A673 (cell line): ENCODE data around the gene SLC4A4. TPM values are rescaled to one million over a fixed set of nuclear protein-coding genes. Genes with fewer than 3 reads are reported as not detected.

ENCODE experiments used
- BruUV-seq: library from RNA; stranded (reverse); fragments of 400-500 nt; replicated peaks from 2 replicates; lab custom pipeline; 2021; lab: Mats Ljungman, UMichigan
- CTCF ChIA-PET: fragments of 300-600 bp; sonication (Branson Sonifier 250); formaldehyde crosslinking; loops from one replicate; lab custom pipeline; 2022; ENCODE audit warnings: antibody characterized with exemption; lab: Charles Lee
- POLR2A ChIA-PET: fragments of 300-600 bp; sonication (Branson Sonifier 250); formaldehyde crosslinking; loops from one replicate; lab custom pipeline; 2022; ENCODE audit warnings: antibody characterized with exemption; ENCODE audit not compliant: low non-redundant PET; lab: Charles Lee
- DNase-seq: peaks from one replicate; pipeline ENCODE4 v3.0.0-alpha.2; 2015; ENCODE audit warnings: low spot score
- H3K27ac ChIP-seq: fragments of 200-600 bp; sonication (generic); 2 replicates; pipeline ENCODE4 v1.5.1; 2016; ENCODE audit warnings: mixed run types, low read depth, mild to moderate bottlenecking, mixed read lengths, antibody characterized with exemption, low read length; ENCODE audit not compliant: poor library complexity, severe bottlenecking
- H3K27me3 ChIP-seq: fragments of 200-600 bp; sonication (generic); replicated peaks from 2 replicates; pipeline ENCODE4 v1.6.1; 2017; ENCODE audit warnings: mixed run types, low read depth, mild to moderate bottlenecking, mixed read lengths, antibody characterized with exemption, low read length; ENCODE audit not compliant: insufficient read depth, poor library complexity
- H3K36me3 ChIP-seq: fragments of 200-600 bp; sonication (generic); 2 replicates; pipeline ENCODE4 v1.6.1; 2016; ENCODE audit warnings: mixed run types, mild to moderate bottlenecking, mixed read lengths, antibody characterized with exemption, low read length; ENCODE audit not compliant: insufficient read depth, poor library complexity, severe bottlenecking
- H3K4me1 ChIP-seq: fragments of 200-600 bp; sonication (generic); 2 replicates; pipeline ENCODE4 v1.6.1; 2017; ENCODE audit warnings: mixed run types, mild to moderate bottlenecking, mixed read lengths, antibody characterized with exemption, low read length; ENCODE audit not compliant: insufficient read depth, poor library complexity, severe bottlenecking
- H3K4me3 ChIP-seq: fragments of 200-600 bp; sonication (generic); 2 replicates; pipeline ENCODE4 v1.5.1; 2016; ENCODE audit warnings: low read depth, mixed run types, mild to moderate bottlenecking, mixed read lengths, low read length; ENCODE audit not compliant: poor library complexity, severe bottlenecking
- H3K9me3 ChIP-seq: fragments of 200-600 bp; sonication (generic); 2 replicates; pipeline ENCODE4 v1.6.1; 2016; ENCODE audit warnings: mixed run types, low read depth, mild to moderate bottlenecking, mixed read lengths, antibody characterized with exemption, low read length; ENCODE audit not compliant: poor library complexity, severe bottlenecking
- EZH2 ChIP-seq: fragments of 200-600 bp; sonication (generic); IDR thresholded peaks from 2 replicates; pipeline ENCODE4 v1.6.1; 2017; ENCODE audit warnings: borderline replicate concordance, low read depth, mild to moderate bottlenecking, mixed read lengths, antibody characterized with exemption, low read length; ENCODE audit not compliant: poor library complexity, severe bottlenecking
- intact Hi-C: fragments of 100-400 bp; cut with micrococcal nuclease; formaldehyde crosslinking; loops from one replicate; pipeline ENCODE4 v1.10.0; 2022; ENCODE audit not compliant: unreplicated experiment
- total RNA-seq: library from RNA; stranded (reverse); gene quantifications from 2 replicates; pipeline ENCODE4 v1.2.3, GENCODE V29; 2021
- TF ChIP-seq, protein P1 (sequence below): fragments of 300-800, 200-600 bp; sonication (generic); conservative IDR thresholded peaks from 2 replicates; pipeline ENCODE4 v1.5.1; 2017; ENCODE audit warnings: low read depth, mild to moderate bottlenecking, antibody characterized with exemption, low read length, moderate library complexity, mixed read lengths

SLC4A4 gene
- total RNA-seq, 1 experiment from 2014 or later = 1.2 TPM

DNA sequence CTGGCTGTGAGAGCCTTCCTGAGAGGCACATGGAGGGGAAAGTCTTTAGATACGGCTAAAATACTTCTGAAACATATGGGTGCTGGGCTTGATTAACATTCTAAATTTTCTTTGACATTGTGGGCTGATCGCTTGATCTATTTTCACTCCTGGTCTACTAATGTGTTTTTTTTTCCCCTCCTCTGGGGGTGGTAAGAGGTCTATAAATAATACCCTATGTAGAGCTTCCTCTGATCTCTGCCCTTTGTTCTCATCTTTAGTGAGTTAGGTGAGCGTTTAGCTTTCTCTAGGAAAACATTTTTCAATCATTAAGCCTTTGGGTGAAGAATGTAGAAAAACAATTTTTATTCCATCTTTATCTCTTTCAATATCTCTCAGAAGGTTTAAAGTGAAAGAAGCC is 9.8 kb downstream of the SLC4A4 start:
- Histone ChIP-seq H3K4me1 (no peaks in the 10 kb centered on the region), H3K4me3 (no peak overlapping the region), H3K27me3 (no peaks in the 10 kb centered on the region), H3K9me3 (no peaks in the 10 kb centered on the region), H3K27ac (no peak overlapping the region), H3K36me3 (no peaks in the 10 kb centered on the region)
- no TSS peak for BruUV-seq
- ChIA-PET CTCF (no interaction called here), POLR2A (no interaction called here)
- no peak for TF ChIP-seq EZH2
- TF ChIP-seq, protein P1, sequence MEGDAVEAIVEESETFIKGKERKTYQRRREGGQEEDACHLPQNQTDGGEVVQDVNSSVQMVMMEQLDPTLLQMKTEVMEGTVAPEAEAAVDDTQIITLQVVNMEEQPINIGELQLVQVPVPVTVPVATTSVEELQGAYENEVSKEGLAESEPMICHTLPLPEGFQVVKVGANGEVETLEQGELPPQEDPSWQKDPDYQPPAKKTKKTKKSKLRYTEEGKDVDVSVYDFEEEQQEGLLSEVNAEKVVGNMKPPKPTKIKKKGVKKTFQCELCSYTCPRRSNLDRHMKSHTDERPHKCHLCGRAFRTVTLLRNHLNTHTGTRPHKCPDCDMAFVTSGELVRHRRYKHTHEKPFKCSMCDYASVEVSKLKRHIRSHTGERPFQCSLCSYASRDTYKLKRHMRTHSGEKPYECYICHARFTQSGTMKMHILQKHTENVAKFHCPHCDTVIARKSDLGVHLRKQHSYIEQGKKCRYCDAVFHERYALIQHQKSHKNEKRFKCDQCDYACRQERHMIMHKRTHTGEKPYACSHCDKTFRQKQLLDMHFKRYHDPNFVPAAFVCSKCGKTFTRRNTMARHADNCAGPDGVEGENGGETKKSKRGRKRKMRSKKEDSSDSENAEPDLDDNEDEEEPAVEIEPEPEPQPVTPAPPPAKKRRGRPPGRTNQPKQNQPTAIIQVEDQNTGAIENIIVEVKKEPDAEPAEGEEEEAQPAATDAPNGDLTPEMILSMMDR = no peak
- DNase-seq = no peak
- intact Hi-C loops = no loop called here

DNA sequence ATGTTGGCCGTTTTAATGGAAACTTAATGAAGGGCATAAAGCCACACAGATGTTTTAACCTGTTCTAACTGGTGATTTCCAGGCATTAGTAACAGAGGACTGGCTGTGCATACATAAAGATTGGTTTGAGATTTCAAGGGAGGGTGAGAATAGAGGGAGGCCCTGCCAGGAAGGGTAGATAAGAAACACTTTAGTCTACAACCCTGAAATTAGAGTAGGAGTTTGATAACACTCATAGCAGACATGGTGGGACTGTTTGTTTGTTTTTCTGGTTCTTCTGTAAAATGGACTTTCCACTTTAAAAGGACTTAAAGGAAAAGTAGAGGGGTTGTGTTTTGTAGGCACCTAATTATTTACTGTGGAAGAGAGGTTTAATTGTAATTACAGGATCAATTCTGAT is 16.2 kb downstream of the SLC4A4 start:
- Histone ChIP-seq H3K27me3 (no peaks in the 10 kb centered on the region), H3K9me3 (no peaks in the 10 kb centered on the region), H3K27ac (no peak overlapping the region), H3K4me1 (no peaks in the 10 kb centered on the region), H3K4me3 (no peak overlapping the region), H3K36me3 (no peaks in the 10 kb centered on the region)
- no peak for TF ChIP-seq EZH2
- TF ChIP-seq, protein P1 = no peak
- no peak for DNase-seq
- POLR2A ChIA-PET = no interaction called here
- no TSS peak for BruUV-seq
- intact Hi-C loops = no loop called here
- CTCF ChIA-PET = no interaction called here

DNA sequence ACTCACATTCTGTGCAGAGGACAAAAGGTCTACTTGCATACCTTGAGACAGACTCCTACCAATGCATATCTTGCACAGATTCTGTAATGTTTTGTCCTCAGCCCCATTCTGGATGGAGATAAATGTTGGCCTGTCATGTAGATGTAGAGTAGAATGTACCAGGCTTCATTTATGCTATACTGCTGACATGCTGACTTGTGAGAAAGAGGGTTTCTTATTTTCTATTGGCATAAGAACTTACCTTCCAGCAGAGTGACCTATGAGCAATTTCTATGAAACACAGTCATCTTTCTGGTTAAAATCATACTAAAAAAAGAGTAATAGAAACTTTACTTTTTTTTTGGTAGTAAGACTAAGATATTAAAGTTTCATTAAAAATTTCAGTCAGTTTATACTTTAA is 17.2 kb downstream of the SLC4A4 start:
- no peak overlapping the region for H3K4me3 ChIP-seq
- no peak overlapping the region for H3K27ac ChIP-seq
- TF ChIP-seq, protein P1 = no peak
- no peak for TF ChIP-seq EZH2
- H3K4me1 ChIP-seq = no peaks in the 10 kb centered on the region
- H3K27me3 ChIP-seq = no peaks in the 10 kb centered on the region
- BruUV-seq = no TSS peak
- ChIA-PET CTCF (no interaction called here), POLR2A (no interaction called here)
- H3K36me3 ChIP-seq = no peaks in the 10 kb centered on the region
- no peak for DNase-seq
- intact Hi-C loops = no loop called here
- H3K9me3 ChIP-seq = no peaks in the 10 kb centered on the region
